ENCODE results near the gene CIROP.

DNA sequence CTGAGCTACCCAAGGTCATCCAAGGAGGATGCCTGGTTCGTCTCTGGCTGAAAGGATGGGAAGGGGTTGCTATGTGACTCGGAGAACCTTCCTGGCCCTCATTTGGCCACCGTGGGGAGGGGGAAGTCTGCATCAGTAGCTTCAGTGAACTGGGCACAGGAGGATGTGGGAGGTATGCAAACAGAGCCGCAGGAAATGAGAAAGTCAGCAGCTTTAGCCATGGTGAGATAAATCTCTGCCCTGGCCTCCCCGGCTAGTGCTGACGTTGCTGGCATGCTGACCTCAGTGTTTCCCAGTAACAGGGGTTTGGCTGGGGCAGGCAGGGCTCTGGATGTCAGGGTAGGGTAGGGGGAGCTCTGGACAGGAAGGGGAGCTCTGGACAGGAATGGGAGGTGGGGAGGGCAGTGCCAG, 16.6 kb upstream of the CIROP start:
- TF ChIP-seq, protein P1, sequence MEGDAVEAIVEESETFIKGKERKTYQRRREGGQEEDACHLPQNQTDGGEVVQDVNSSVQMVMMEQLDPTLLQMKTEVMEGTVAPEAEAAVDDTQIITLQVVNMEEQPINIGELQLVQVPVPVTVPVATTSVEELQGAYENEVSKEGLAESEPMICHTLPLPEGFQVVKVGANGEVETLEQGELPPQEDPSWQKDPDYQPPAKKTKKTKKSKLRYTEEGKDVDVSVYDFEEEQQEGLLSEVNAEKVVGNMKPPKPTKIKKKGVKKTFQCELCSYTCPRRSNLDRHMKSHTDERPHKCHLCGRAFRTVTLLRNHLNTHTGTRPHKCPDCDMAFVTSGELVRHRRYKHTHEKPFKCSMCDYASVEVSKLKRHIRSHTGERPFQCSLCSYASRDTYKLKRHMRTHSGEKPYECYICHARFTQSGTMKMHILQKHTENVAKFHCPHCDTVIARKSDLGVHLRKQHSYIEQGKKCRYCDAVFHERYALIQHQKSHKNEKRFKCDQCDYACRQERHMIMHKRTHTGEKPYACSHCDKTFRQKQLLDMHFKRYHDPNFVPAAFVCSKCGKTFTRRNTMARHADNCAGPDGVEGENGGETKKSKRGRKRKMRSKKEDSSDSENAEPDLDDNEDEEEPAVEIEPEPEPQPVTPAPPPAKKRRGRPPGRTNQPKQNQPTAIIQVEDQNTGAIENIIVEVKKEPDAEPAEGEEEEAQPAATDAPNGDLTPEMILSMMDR (IDR thresholded peaks at IDR 0.05 in 8 of 11, conservative IDR thresholded peaks at IDR 0.05 in 3 of 11), result no peak
- TF ChIP-seq POLR2A (IDR thresholded peaks at IDR 0.05), result no peak
